HG02642 (cell line): ENCODE data around the gene RNF224.

Experiments
- ATAC-seq: cut with Tn5 transposase; IDR thresholded peaks from one replicate; pipeline ENCODE4 v1.9.1; 2021; ENCODE audit warnings: mild to moderate bottlenecking; ENCODE audit not compliant: unreplicated experiment, poor library complexity

The RNF224 gene

DNA sequence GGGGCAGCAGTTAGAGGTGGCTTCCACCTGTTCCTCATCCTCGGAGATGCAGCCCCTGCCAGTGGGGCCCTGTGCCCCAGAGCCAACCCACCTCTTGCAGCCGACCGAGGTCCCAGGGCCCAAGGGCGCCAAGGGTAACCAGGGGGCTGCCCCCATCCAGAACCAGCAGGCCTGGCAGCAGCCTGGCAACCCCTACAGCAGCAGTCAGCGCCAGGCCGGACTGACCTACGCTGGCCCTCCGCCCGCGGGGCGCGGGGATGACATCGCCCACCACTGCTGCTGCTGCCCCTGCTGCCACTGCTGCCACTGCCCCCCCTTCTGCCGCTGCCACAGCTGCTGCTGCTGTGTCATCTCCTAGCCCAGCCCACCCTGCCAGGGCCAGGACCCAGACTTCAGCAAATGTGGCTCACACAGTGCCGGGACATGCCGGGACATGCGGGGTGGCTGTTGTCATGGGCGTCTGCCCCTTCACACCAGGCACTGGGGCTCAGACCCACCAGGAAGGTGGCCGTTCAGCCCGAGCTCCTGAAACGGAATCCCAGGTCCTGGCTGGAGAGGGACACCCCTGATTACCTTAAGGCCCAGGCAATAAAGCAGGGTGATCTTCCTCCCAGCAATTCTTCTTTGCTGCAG lies 1.5 kb upstream of the RNF224 start:
- no peak for ATAC-seq

GRCh38 chr9:137226338-137227053 lies 806 bp upstream of the RNF224 start:
- no peak for ATAC-seq

- no peak for ATAC-seq
These were observed 677 bp downstream of the RNF224 start for GRCh38 chr9:137227853-137228505.

GRCh38 chr9:137228506-137228967 lies 1.2 kb downstream of the RNF224 start:
- no peak for ATAC-seq

DNA sequence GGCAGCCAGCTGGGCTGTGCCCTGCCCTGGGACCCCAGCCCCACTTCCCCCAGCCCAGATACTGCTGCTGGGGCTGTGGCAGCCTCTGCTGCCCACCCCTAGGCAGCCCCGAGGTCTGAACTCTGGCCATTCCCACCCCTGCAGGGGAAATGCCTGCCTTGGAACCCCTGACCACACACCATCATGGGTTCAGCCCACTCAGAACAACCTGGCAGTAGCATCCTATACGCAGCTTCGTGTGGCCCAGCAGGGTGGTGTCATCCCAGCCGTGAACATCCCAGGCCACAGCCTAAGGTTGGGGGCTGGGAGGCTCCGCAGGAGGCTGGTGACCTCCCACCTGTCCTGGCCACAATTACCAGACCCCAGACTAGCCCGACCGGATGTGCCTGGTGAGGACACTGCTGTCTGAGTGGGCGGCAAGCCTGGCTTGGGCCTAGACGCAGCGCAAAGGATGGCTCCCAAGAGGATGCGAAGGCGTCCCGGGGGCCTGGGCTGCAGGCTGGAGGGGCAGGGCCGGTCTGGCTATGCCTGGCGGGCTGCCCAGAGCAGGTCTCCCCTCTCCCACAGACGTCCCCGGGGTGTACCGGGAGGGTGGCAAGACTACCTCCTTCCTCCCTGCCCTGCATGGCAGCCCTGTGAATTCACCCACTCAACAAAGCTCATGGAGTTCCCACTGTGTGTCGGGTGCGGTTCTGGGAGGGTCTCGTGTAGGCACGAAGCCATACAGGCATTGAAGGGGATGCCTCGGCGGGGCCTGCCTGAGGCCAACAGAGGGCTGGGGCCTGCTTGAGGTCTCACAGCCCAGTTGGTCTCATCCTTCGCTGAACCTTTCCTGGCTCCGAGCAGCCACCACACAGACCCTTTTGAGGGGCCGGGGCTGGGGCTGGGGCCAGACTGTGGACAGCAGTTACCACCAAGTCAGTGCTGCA lies 1.9 kb downstream of the RNF224 start:
- ATAC-seq: no peak

DNA sequence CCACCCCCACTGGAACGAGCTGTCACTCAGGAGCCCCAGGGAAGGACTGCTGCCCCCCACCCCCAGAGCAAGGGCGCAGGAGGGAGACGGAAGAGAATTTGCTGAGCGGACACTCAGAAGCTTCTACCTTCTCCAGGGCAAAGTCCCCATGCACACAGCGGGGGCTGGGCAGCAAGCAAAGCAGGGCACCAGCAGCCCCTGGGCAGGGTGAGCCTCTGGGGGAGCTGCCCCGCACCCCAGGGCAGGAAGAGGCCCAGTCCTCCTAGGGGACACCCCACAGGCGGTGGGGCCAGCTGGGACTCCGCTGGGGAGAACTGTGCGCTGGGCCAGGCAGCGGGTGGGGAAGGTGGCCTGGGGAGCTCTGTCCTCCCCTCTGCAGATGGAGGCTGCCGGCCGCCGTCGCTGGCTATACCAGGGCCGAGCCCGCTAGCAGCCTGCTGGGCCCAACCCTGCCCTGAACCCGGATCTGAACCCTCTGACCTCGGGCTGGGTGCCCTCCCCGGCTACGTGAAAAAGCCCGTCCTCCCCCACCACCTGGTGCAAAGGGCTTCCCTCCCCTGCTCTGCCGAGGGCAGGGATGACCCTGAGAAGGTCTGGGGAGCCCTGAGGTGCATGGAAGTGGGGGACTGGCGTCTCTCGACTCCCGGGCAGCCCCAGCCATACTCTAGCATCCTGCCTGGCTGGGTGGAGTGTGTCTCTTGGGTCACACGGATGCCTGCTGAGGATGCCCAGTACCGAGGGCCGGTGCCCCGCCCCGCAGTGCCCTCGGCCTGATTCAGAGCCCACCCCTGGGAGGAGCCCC lies 2.8 kb downstream of the RNF224 start:
- ATAC-seq: no peak

GRCh38 chr9:137230705-137231371 lies 3.5 kb downstream of the RNF224 start, which contains the start of gene SLC34A3:
Gene SLC34A3, plus strand, starts transcription at chr9:137230901. Its CDS starts 802 bp downstream, at chr9:137231703.
- no peak for ATAC-seq

DNA sequence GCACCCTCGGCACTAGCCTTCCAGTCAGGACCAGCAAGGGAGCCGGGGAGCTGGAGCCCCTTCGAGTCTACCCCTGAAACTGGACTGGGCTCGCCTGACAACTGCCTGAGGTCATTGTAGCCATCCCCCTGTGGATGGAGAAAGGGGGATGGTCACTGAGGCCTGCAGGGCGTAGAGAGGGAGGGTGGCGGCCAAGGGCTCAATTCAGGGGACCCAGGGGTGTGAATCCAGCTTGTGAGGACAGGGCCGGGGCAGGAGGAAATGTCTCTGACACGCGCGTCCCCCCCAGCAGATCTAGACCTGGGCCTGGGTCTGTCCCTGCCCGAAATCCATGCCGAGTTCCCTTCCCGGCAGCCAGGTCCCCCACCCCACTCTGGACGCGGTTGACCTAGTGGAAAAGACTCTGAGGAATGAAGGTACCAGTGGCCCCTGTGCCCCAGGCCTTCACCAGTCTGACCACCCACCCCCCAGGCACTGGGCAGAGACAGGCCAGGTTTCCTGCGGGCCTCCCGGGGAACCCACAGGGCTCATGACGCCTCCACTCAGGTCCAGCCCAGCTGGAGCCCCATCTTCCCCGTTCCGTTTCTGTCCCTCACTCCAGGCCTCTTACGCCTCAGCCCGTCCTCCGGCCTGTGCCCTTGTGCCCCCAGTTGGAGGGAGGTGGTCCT lies 4.2 kb downstream of the RNF224 start:
- no peak for ATAC-seq

DNA sequence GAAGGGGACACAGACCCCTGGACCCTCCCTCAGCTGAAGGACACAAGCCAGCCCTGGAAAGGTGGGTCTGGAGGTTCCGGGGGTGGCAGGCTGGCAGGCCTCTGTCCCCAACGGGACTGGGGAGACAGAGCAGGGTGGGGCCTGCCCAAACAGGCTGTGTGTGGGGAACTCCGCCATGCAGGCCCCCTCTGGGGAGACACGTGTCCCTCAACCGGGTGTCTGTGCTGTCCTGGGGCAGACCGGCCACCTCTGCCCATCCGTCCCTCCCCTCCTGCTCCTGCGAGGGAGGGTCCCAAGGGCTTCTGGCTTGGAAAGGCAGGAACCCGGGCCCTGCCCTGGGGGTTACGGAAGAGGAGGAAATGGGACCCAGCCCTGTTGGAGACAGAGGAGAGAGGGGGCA lies 4.8 kb downstream of the RNF224 start:
- ATAC-seq: no peak

- ATAC-seq: no peak
These were observed 5.2 kb downstream of the RNF224 start for GRCh38 chr9:137232510-137232909.

- no peak for ATAC-seq
These were observed 6.1 kb downstream of the RNF224 start for GRCh38 chr9:137233143-137233980.

GRCh38 chr9:137234055-137234697 lies 6.9 kb downstream of the RNF224 start:
- no peak for ATAC-seq

- ATAC-seq: no peak
These were observed 7.6 kb downstream of the RNF224 start for GRCh38 chr9:137234758-137235423.

DNA sequence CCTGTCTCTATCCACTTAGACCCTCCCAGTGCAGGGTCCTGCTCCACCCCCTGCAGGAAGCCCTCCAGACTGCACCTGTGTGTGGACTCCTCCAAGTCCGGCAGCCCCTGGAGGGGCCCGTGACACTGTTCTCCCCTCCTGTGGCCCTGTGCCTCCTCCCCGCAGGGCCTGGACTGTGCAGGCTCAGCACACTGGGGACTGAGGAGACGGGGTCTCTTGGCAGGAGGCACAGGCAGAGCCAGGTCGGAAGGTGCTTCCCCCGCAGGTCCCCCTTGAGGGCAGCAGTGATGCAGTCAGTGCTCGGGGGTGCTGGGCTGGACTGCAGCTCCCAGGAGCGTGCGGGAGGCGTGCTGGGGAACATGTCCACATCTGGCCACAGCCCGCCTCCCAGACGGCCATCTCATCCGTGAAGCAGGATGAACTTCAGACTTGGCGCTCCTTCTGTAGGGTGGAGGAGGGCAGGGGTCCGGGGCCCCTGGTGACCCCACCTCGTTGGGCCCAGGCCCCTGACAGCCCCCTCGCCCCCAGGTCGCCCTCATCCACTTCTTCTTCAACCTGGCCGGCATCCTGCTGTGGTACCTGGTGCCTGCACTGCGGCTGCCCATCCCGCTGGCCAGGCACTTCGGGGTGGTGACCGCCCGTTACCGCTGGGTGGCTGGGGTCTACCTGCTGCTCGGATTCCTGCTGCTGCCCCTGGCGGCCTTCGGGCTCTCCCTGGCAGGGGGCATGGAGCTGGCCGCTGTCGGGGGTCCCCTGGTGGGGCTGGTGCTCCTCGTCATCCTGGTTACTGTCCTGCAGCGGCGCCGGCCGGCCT lies 8.3 kb downstream of the RNF224 start:
- ATAC-seq: no peak

GRCh38 chr9:137236238-137236935 lies 9.1 kb downstream of the RNF224 start:
- no peak for ATAC-seq
